Prostate gland (tissue), 2 donors: ENCODE measurements around the gene TNFRSF1B.

Experiments
- CTCF ChIP-seq, 4 experiments: fragments of 200-600 bp in 2 of 4; fragments of 450-650 bp in 2 of 4; sonication (generic) in 2 of 4; IDR thresholded peaks; 1 replicate in 3 of 4; 2 replicates in 1 of 4; pipeline ENCODE4 v1.5.1; 2016 to 2019; ENCODE audit warnings: antibody characterized with exemption in 4 of 4, mild to moderate bottlenecking in 2 of 4, moderate library complexity in 2 of 4
- POLR2A ChIP-seq: fragments of 450-650 bp; IDR thresholded peaks from one replicate; pipeline ENCODE4 v1.6.1; 2016; ENCODE audit warnings: antibody characterized with exemption, mild to moderate bottlenecking

- TF ChIP-seq POLR2A (no peak), CTCF (IDR thresholded peaks at IDR 0.05) (no peak)
Observed at GRCh38 chr1:12158357-12159092, 8.3 kb upstream of the TNFRSF1B start.
